Ovary (tissue), 9 donors: ENCODE results near the gene MUC6. TPM values are rescaled to one million over a fixed set of nuclear protein-coding genes. Genes with fewer than 3 reads are reported as not detected.

Experiments used
- DNase-seq, 5 donors: peaks; one replicate each; pipeline ENCODE4 v3.0.0-alpha.2; 2019 to 2020
- H3K27ac ChIP-seq, 2 donors: fragments of 200-600 bp; one replicate each; pipeline versions ENCODE4 v1.5.1 to v1.8.0; 2019 to 2022
- H3K27me3 ChIP-seq: fragments of 200-600 bp; one replicate; pipeline ENCODE4 v1.8.0; 2022
- H3K36me3 ChIP-seq: fragments of 200-600 bp; sonication (generic); one replicate; pipeline ENCODE4 v1.5.1; 2019
- H3K4me1 ChIP-seq: one replicate; pipeline ENCODE4 v1.8.1; 2013; ENCODE audit warnings: mild to moderate bottlenecking, moderate library complexity; ENCODE audit not compliant: insufficient read depth
- H3K4me3 ChIP-seq: fragments of 200-600 bp; sonication (generic); one replicate; pipeline ENCODE4 v1.5.1; 2017
- H3K9me3 ChIP-seq, 2 donors: fragments of 200-600 bp in 1 of 2; sonication (generic) in 1 of 2; one replicate each; pipeline versions ENCODE4 v1.5.1 to v1.8.1; 2013 to 2019; ENCODE audit warnings: mild to moderate bottlenecking in 1 of 2, moderate library complexity in 1 of 2
- CTCF ChIP-seq, 3 donors: fragments of 450-650 bp in 2 of 3; fragments of 200-600 bp in 1 of 3; IDR thresholded peaks; one replicate each; pipeline versions ENCODE4 v1.5.1 to v1.8.0; 2016 to 2022; ENCODE audit warnings: antibody characterized with exemption in 3 of 3, mild to moderate bottlenecking in 1 of 3
- EP300 ChIP-seq: sonication (generic); formaldehyde crosslinking; IDR thresholded peaks from one replicate; pipeline ENCODE4 v1.6.1; 2017; ENCODE audit warnings: antibody characterized with exemption
- POLR2A ChIP-seq: fragments of 450-650 bp; IDR thresholded peaks from one replicate; pipeline ENCODE4 v1.6.1; 2017; ENCODE audit warnings: antibody characterized with exemption, mild to moderate bottlenecking, moderate library complexity
- WGBS, 3 donors: extraction: QIAGEN DNeasy Blood & Tissue Kit in 1 of 3; methylation state at CpG; one replicate each; pipeline versions ENCODE4 v1.1.5 to v1.1.7; 2013 to 2017; 5-methylcytosine and 5-hydroxymethylcytosine counted together
- intact Hi-C, 4 donors: fragments of 100-400 bp; cut with DNase I; formaldehyde crosslinking; loops; one replicate each; pipeline versions ENCODE4 v1.11.0 to v1.15.1; 2022 to 2023
- polyA plus RNA-seq, 2 donors: library from polyadenylated mRNA; stranded (reverse); fragments of 200-250 nt in 1 of 2; fragments of 350-450 nt in 1 of 2; fragmentation: Illumina TruSeq in 1 of 2; extraction: RNeasy Lipid Tissue Mini Kit (QIAGEN cat#74804) in 1 of 2; gene quantifications; one replicate each; pipeline ENCODE4 v1.2.3, GENCODE V29; 2013 to 2014
- total RNA-seq, 7 donors: library from RNA; depleted of rRNA in 2 of 7; stranded (reverse); fragments of >200 nt in 2 of 7; fragmentation: NEBNext Ultra II Directional in 3 of 7; extraction: Animal tissue kit (Norgen Biotek cat#: 25700) in 3 of 7; gene quantifications; one replicate each; pipeline versions ENCODE4 v1.1.0 to v1.2.4, GENCODE V29; 2016 to 2023
- donor health status: DM: no; HTN: no; CAD: no; lungs with moderate emphysema.
- donor health status: DM: no; HTN: no; CAD: no.
- donor health status: Bipolar disorder and iron deficiency.
- donor health status: DM: yes; HTN: yes; CAD: no.
- donor health status: DM: no; HTN: no; CAD: no.
- donor health status: DM: yes; HTN: yes; CAD: no.

MUC6 gene
- total and polyA plus RNA-seq, 9 donors = 0.02 to 7.2 (median 0.31) TPM; not detected in 1

GRCh38 chr11:972523-973211 lies 63.9 kb downstream of the MUC6 start:
- no peak for DNase-seq
- WGBS, 3 donors = 92 to 95% (median 93%) methylated on average over 26 of the region's 26 CpGs
- Histone ChIP-seq H3K36me3 (no peaks in the 10 kb centered on the region), H3K9me3 (no peaks in the 10 kb centered on the region), H3K4me3 (no peak overlapping the region), H3K27ac (no peak overlapping the region), H3K4me1 (no peaks in the 10 kb centered on the region), H3K27me3 (no peaks in the 10 kb centered on the region)
- TF ChIP-seq EP300 = no peak
- no peak for TF ChIP-seq POLR2A
- TF ChIP-seq CTCF (IDR thresholded peaks at IDR 0.05) = no peak
- intact Hi-C loops = no loop called here

GRCh38 chr11:971731-972365 lies 64.7 kb downstream of the MUC6 start:
- 88 to 92% (median 91%) methylated on average over 31 of the region's 31 CpGs for WGBS, 3 donors
- H3K9me3 ChIP-seq = no peaks in the 10 kb centered on the region
- H3K4me1 ChIP-seq = no peaks in the 10 kb centered on the region
- no peak overlapping the region for H3K4me3 ChIP-seq
- no peak for TF ChIP-seq EP300
- H3K27ac ChIP-seq = no peak overlapping the region
- H3K36me3 ChIP-seq = no peaks in the 10 kb centered on the region
- no peak for DNase-seq
- intact Hi-C loops = no loop called here
- H3K27me3 ChIP-seq = no peaks in the 10 kb centered on the region

- no peak for TF ChIP-seq CTCF (IDR thresholded peaks at IDR 0.05)
- no peak for TF ChIP-seq EP300
- no peak for TF ChIP-seq POLR2A
- H3K27me3 ChIP-seq = no peaks in the 10 kb centered on the region
- intact Hi-C loops = no loop called here
- WGBS, 3 donors = 59 to 72% (median 72%) methylated on average over 12 of the region's 12 CpGs
- peaks cover 1% of the 10 kb centered on the region for H3K4me1 ChIP-seq
- no peak overlapping the region for H3K27ac ChIP-seq
- no peaks in the 10 kb centered on the region for H3K9me3 ChIP-seq
- H3K4me3 ChIP-seq = no peak overlapping the region
- no peaks in the 10 kb centered on the region for H3K36me3 ChIP-seq
- DNase-seq = no peak
Observed at GRCh38 chr11:971092-971690, 65.3 kb downstream of the MUC6 start.

- Histone ChIP-seq H3K4me3 (no peak overlapping the region), H3K9me3 (no peaks in the 10 kb centered on the region), H3K27ac (no peak overlapping the region), H3K27me3 (no peaks in the 10 kb centered on the region), H3K36me3 (no peaks in the 10 kb centered on the region), H3K4me1 (peaks cover 1% of the 10 kb centered on the region)
- intact Hi-C loops = no loop called here
- TF ChIP-seq CTCF (IDR thresholded peaks at IDR 0.05) (no peak), POLR2A (no peak), EP300 (no peak)
- WGBS, 3 donors = 78 to 87% (median 87%) methylated on average over 26 of the region's 26 CpGs
- no peak for DNase-seq
Observed at GRCh38 chr11:970319-970871, 66.1 kb downstream of the MUC6 start.
